H9 (cell line): Measurements from ENCODE around the gene GLB1L3. TPM values are rescaled to one million over a fixed set of nuclear protein-coding genes. Genes with fewer than 3 reads are reported as not detected.

Experiments
- DNase-seq: peaks from one replicate; pipeline ENCODE4 v3.0.0-alpha.2; 2017
- H2AFZ ChIP-seq: one replicate; pipeline ENCODE4 v1.6.1; 2013; ENCODE audit warnings: mild to moderate bottlenecking, low read length, control low read depth, moderate library complexity
- H2AK5ac ChIP-seq: 2 replicates; pipeline ENCODE4 v1.6.1; 2013; ENCODE audit warnings: low read length, control low read depth, mixed read lengths; ENCODE audit not compliant: insufficient read length
- H2BK120ac ChIP-seq: one replicate; pipeline ENCODE4 v1.6.1; 2013; ENCODE audit warnings: low read depth, mild to moderate bottlenecking, low read length, control low read depth, inconsistent platforms; ENCODE audit not compliant: poor library complexity, severe bottlenecking
- H2BK12ac ChIP-seq: 2 replicates; pipeline ENCODE4 v1.6.1; 2013; ENCODE audit warnings: low read length, control low read depth, mixed read lengths, low read depth; ENCODE audit not compliant: insufficient read length
- H2BK15ac ChIP-seq: 2 replicates; pipeline ENCODE4 v1.6.1; 2013; ENCODE audit warnings: low read depth, low read length, control low read depth
- H2BK20ac ChIP-seq: one replicate; pipeline ENCODE4 v1.6.1; 2013; ENCODE audit warnings: low read depth, mild to moderate bottlenecking, low read length, control low read depth, inconsistent platforms; ENCODE audit not compliant: poor library complexity, severe bottlenecking
- H2BK5ac ChIP-seq: 2 replicates; pipeline ENCODE4 v1.6.1; 2013; ENCODE audit warnings: low read length, control low read depth, mixed read lengths; ENCODE audit not compliant: insufficient read length
- H3K14ac ChIP-seq: 2 replicates; pipeline ENCODE4 v1.6.1; 2013; ENCODE audit warnings: low read length, control low read depth; ENCODE audit not compliant: insufficient read depth
- H3K18ac ChIP-seq: 2 replicates; pipeline ENCODE4 v1.6.1; 2013; ENCODE audit warnings: low read depth, mild to moderate bottlenecking, mixed read lengths, low read length, control low read depth; ENCODE audit not compliant: insufficient read length
- H3K23ac ChIP-seq: 2 replicates; pipeline ENCODE4 v1.6.1; 2013; ENCODE audit warnings: low read length, control low read depth, mixed read lengths, low read depth; ENCODE audit not compliant: insufficient read length
- H3K23me2 ChIP-seq: 2 replicates; pipeline ENCODE4 v1.6.1; 2013; ENCODE audit warnings: low read depth, mild to moderate bottlenecking, mixed read lengths, low read length, control low read depth; ENCODE audit not compliant: insufficient read length, poor library complexity, severe bottlenecking
- H3K27ac ChIP-seq: 2 replicates; pipeline ENCODE4 v1.5.1; 2013; ENCODE audit warnings: low read length, control low read depth, mixed read lengths, low read depth; ENCODE audit not compliant: insufficient read length
- H3K27me3 ChIP-seq: 2 replicates; pipeline ENCODE4 v1.6.1; 2013; ENCODE audit warnings: low read length, control low read depth, inconsistent platforms; ENCODE audit not compliant: insufficient read depth
- H3K4ac ChIP-seq: 2 replicates; pipeline ENCODE4 v1.6.1; 2013; ENCODE audit warnings: low read depth, mild to moderate bottlenecking, control low read depth, inconsistent platforms, low read length, moderate library complexity
- H3K4me1 ChIP-seq: 2 replicates; pipeline ENCODE4 v1.6.1; 2013; ENCODE audit warnings: low read length, control low read depth, inconsistent platforms; ENCODE audit not compliant: insufficient read depth
- H3K4me2 ChIP-seq: 2 replicates; pipeline ENCODE4 v1.6.1; 2013; ENCODE audit warnings: low read length, control low read depth, mixed read lengths; ENCODE audit not compliant: insufficient read length, insufficient read depth
- H3K56ac ChIP-seq: 2 replicates; pipeline ENCODE4 v1.6.1; 2013; ENCODE audit warnings: low read depth, mild to moderate bottlenecking, mixed read lengths, low read length, control low read depth; ENCODE audit not compliant: insufficient read length
- H3K79me1 ChIP-seq: 2 replicates; pipeline ENCODE4 v1.6.1; 2013; ENCODE audit warnings: low read depth, mild to moderate bottlenecking, moderate library complexity, low read length, control low read depth, inconsistent platforms; ENCODE audit not compliant: insufficient read depth, poor library complexity, severe bottlenecking
- H3K79me2 ChIP-seq: 2 replicates; pipeline ENCODE4 v1.6.1; 2013; ENCODE audit warnings: low read length, control low read depth, inconsistent platforms; ENCODE audit not compliant: insufficient read depth
- H3K9ac ChIP-seq: 2 replicates; pipeline ENCODE4 v1.6.1; 2013; ENCODE audit warnings: low read length, control low read depth, mixed read lengths; ENCODE audit not compliant: insufficient read length; ENCODE audit errors: extremely low read depth
- H3K9me3 ChIP-seq: one replicate; pipeline ENCODE4 v1.6.1; 2013; ENCODE audit warnings: low read depth, low read length, inconsistent platforms; ENCODE audit not compliant: control insufficient read depth
- H3T11ph ChIP-seq: one replicate; pipeline ENCODE4 v1.6.1; 2013; ENCODE audit warnings: mild to moderate bottlenecking, low read length, control low read depth, inconsistent platforms
- H4K20me1 ChIP-seq: one replicate; pipeline ENCODE4 v1.6.1; 2013; ENCODE audit not compliant: control insufficient read depth, insufficient read length, insufficient read depth
- H4K5ac ChIP-seq: 2 replicates; pipeline ENCODE4 v1.6.1; 2013; ENCODE audit warnings: low read depth, mild to moderate bottlenecking, mixed read lengths, low read length, control low read depth; ENCODE audit not compliant: insufficient read length
- H4K8ac ChIP-seq: replicated peaks from 2 replicates; pipeline ENCODE4 v1.6.1; 2013; ENCODE audit warnings: low read length, control low read depth, mixed read lengths, low read depth; ENCODE audit not compliant: insufficient read length
- H4K91ac ChIP-seq: 2 replicates; pipeline ENCODE4 v1.6.1; 2013; ENCODE audit warnings: low read depth, mild to moderate bottlenecking, moderate library complexity, mixed read lengths, low read length, control low read depth; ENCODE audit not compliant: insufficient read length
- H3K27ac Mint-ChIP-seq, 3 experiments: 2 replicates in 2 of 3; 3 replicates in 1 of 3; pipeline ENCODE4 v1.8.0; 2020 to 2021; ENCODE audit warnings: mixed read lengths in 3 of 3, mild to moderate bottlenecking in 1 of 3, moderate library complexity in 1 of 3
- H3K27me3 Mint-ChIP-seq: 2 replicates; pipeline ENCODE4 v1.8.0; 2021; ENCODE audit warnings: low read depth, mild to moderate bottlenecking, moderate library complexity, mixed read lengths
- H3K36me3 Mint-ChIP-seq, 3 experiments: 2 replicates in 2 of 3; 3 replicates in 1 of 3; pipeline ENCODE4 v1.8.0; 2020 to 2021; ENCODE audit warnings: low read depth in 3 of 3, mixed read lengths in 3 of 3; ENCODE audit not compliant: insufficient read depth in 1 of 3
- H3K4me1 Mint-ChIP-seq, 2 experiments: 2 replicates each; pipeline ENCODE4 v1.8.0; 2020; ENCODE audit warnings: mixed read lengths in 2 of 2
- H3K4me3 Mint-ChIP-seq, 2 experiments: 2 replicates in 1 of 2; 3 replicates in 1 of 2; pipeline ENCODE4 v1.8.0; 2020 to 2021; ENCODE audit warnings: mild to moderate bottlenecking in 2 of 2, mixed read lengths in 2 of 2, moderate library complexity in 1 of 2
- H3K9me3 Mint-ChIP-seq, 2 experiments: 2 replicates in 1 of 2; 3 replicates in 1 of 2; pipeline ENCODE4 v1.8.0; 2020; ENCODE audit warnings: mild to moderate bottlenecking in 2 of 2, mixed read lengths in 2 of 2, moderate library complexity in 1 of 2
- WGBS: extraction: QIAGEN DNeasy Blood & Tissue Kit; methylation state at CpG from one replicate; pipeline ENCODE4 v1.1.7; 2013; ENCODE audit warnings: missing lambda C conversion rate, low lambda C conversion rate, mixed read lengths; ENCODE audit not compliant: insufficient read length; ENCODE audit errors: extremely low coverage; 5-methylcytosine and 5-hydroxymethylcytosine counted together
- total RNA-seq: library from RNA; stranded (reverse); gene quantifications from 2 replicates; pipeline ENCODE4 v1.2.1, GENCODE V29; 2021
- TF ChIP-seq, protein P1 (sequence below): fragments of 200-600 bp; sonication (generic); conservative IDR thresholded peaks from 3 replicates; pipeline ENCODE4 v1.8.0; 2021; ENCODE audit warnings: antibody characterized with exemption, mild to moderate bottlenecking

Gene GLB1L3
- total RNA-seq, 1 experiment from 2014 or later, result 11.2 TPM

DNA sequence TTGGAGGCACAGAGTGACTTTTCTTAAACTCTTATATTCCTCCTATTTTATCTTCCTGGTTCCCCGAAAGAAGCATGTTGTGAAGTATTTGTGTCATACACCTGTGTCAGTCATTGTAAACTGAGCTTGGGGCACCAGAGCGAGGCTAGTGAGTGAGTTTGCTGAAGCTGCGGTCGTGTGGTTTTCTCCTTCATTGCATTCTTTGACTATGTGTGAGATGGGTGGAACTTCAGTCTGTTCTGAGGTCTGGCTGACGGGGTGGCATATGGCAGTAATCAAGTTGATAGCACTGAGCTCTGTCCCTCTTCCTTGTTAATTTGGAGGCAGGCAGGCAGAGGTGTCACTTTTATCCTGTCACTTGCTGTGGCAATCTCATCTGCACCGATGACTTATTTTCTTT lies 47.6 kb upstream of the GLB1L3 start:
- H2BK12ac ChIP-seq, result no peak overlapping the region
- peaks cover 12% of the 10 kb centered on the region for H3K23me2 ChIP-seq
- H2BK15ac ChIP-seq, result no peak overlapping the region
- peaks cover 7% of the 10 kb centered on the region for H3K27me3 Mint-ChIP-seq
- H3K18ac ChIP-seq, result no peak overlapping the region
- no peaks in the 10 kb centered on the region for H4K20me1 ChIP-seq
- H3K14ac ChIP-seq, result no peak overlapping the region
- H3K4me3 Mint-ChIP-seq, result no peak overlapping the region
- no peaks in the 10 kb centered on the region; a peak in 2 of 7 replicates for H3K36me3 Mint-ChIP-seq
- no peaks in the 10 kb centered on the region for H3K4me1 ChIP-seq
- H3K4me1 Mint-ChIP-seq, result peaks cover 11 to 19% of the 10 kb centered on the region in 2 experiments
- H3K56ac ChIP-seq, result no peak overlapping the region
- H4K8ac ChIP-seq, result no peak overlapping the region
- H2BK20ac ChIP-seq, result no peak overlapping the region
- no peaks in the 10 kb centered on the region for H3K9me3 ChIP-seq
- DNase-seq, result no peak
- no peaks in the 10 kb centered on the region for H3K9me3 Mint-ChIP-seq
- H2BK120ac ChIP-seq, result no peak overlapping the region
- H4K91ac ChIP-seq, result no peak overlapping the region
- no CpG with 5 or more reads among the region's 6 CpGs for WGBS
- H3K23ac ChIP-seq, result no peak overlapping the region
- H3K4ac ChIP-seq, result no peak overlapping the region
- H3K79me1 ChIP-seq, result no peaks in the 10 kb centered on the region
- no peak overlapping the region for H3K27ac ChIP-seq
- no peak overlapping the region for H3K9ac ChIP-seq
- no peak overlapping the region for H4K5ac ChIP-seq
- no peak overlapping the region for H3T11ph ChIP-seq
- no peaks in the 10 kb centered on the region for H3K27me3 ChIP-seq
- no peak overlapping the region for H3K4me2 ChIP-seq
- no peaks in the 10 kb centered on the region; the same call in 1 of the 2 replicates for H3K79me2 ChIP-seq
- H2BK5ac ChIP-seq, result no peak overlapping the region
- H2AK5ac ChIP-seq, result no peak overlapping the region
- no peak overlapping the region for H2AFZ ChIP-seq
- TF ChIP-seq, protein P1, sequence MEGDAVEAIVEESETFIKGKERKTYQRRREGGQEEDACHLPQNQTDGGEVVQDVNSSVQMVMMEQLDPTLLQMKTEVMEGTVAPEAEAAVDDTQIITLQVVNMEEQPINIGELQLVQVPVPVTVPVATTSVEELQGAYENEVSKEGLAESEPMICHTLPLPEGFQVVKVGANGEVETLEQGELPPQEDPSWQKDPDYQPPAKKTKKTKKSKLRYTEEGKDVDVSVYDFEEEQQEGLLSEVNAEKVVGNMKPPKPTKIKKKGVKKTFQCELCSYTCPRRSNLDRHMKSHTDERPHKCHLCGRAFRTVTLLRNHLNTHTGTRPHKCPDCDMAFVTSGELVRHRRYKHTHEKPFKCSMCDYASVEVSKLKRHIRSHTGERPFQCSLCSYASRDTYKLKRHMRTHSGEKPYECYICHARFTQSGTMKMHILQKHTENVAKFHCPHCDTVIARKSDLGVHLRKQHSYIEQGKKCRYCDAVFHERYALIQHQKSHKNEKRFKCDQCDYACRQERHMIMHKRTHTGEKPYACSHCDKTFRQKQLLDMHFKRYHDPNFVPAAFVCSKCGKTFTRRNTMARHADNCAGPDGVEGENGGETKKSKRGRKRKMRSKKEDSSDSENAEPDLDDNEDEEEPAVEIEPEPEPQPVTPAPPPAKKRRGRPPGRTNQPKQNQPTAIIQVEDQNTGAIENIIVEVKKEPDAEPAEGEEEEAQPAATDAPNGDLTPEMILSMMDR, result no peak
- no peak overlapping the region for H3K27ac Mint-ChIP-seq
